ENCODE results near the gene NEMP2.
"Not testable (repeated sequence)": the region's sequence is repeated elsewhere in the genome, so short reads cannot be mapped to it uniquely, and the experiment has no call there.

The NEMP2 gene

GRCh38 chr2:190490502-190490901 is 44.0 kb downstream of the NEMP2 start:
- no peak for DNase-seq (ENCODE audit: low spot score)

- DNase-seq (ENCODE audit: low spot score): no peak
Measured at GRCh38 chr2:190489475-190489874, 45.0 kb downstream of the NEMP2 start.

DNA sequence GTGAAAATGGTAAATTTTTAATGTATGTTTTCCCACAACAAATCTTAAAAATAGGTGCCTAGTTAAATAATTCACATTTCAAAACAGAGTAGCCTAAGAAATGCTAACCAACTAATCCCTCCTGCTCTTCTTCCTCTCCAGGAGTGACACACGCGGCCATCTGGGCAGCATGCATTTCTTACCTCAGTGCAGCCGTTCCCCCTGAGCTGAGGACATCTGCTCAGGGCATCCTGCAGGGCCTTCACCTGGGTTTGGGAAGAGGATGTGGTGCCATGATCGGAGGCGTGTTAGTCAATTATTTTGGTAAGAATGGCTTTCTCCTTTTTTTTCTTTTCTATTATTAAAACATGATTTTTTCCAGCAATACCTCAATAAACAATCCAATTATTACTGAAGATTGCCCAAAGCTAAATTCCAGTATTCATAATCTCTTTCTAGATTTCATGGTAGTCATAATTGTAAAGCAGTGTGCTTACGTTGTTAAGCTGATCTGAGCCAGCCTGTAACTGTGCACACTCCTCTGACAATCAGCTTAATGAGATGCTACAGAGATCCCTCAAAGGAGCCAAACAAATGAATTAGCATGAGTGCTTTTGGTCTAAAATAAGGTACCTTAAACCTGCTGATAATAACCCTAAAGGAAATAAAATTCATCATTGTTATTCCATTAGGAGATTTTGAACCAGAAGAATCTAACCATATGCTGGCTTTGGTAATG is 45.8 kb downstream of the NEMP2 start:
- no peak for DNase-seq (ENCODE audit: low spot score)

DNA sequence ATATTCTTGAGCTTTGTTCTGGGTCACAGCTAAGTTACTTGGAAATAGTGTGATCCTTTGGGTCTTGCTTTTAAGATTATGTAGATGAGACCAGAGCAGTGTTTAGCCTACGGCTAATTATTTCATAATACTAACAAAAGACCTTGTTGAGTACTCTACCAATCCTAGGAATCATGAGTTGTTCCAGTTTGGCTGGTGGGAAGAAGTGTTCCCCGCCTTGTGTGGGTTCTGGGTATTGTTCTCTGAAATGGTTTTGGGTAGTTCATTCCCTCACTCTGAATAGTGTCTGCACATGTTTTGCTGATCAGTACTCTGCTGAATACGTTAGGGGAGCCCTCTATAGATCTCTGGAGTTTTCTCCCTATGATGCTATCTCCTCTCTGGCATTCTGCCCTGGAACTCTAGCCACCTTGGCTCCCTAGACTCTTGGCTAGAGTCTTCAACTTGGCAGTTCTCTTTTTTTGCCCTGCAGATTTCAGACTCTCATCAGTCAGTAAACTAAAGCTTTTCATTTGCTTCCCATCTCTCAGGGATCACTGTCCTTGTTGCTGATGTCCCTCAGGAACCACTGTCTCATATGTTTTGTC is 48.4 kb downstream of the NEMP2 start:
- no peak for DNase-seq (ENCODE audit: low spot score)

DNA sequence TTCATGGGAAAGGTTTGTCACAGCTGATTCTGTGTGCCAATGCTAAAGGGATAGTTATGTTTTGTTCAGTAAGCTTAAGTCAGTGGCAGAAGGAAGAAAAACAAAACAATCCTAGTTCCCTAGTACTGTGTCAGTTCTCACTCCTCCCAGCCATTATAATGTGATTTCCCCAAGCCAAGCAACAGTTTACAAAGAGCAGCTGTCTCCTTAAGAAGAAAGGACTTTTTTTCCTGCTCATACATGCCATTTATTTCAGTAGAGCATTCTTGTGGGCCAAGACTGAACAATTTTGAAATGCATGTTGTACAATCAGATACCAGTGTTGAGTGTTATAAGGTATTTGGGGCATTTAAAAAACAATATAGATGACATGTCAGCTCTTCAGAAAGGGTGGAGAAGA is 52.1 kb downstream of the NEMP2 start:
- DNase-seq (ENCODE audit: low spot score): no peak

- DNase-seq (ENCODE audit: low spot score): no peak
Measured at GRCh38 chr2:190481339-190481738, 53.2 kb downstream of the NEMP2 start.

DNA sequence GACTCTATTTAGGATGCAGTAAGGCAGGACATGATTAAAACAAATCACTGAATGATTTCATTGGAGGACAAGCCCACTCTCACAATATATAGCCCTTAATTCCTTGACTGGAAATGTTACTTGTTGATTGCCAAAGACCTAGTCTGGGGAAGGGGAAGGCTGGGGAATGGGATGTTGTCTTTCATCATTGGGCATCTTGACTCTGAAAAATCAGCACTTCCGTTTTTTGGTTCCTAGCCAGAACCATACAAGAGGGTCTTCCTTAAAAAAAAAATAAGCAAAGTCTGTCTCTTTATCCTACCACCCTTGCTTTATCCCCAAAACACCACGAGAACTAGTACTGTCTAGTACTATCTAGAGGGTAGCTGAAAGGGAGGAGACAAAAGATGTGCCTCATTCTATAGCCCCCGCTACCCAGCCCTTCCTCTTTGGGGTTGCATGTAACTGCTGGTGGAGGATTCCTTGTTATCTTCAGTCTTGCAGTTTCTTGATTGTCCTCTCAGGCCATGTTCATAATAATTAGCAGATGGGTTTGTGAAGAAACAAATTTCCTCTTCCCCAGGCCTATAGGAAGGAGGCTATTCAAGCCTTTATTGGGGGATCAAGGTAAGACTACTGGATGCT is 55.8 kb downstream of the NEMP2 start:
- no peak for DNase-seq (ENCODE audit: low spot score)

DNA sequence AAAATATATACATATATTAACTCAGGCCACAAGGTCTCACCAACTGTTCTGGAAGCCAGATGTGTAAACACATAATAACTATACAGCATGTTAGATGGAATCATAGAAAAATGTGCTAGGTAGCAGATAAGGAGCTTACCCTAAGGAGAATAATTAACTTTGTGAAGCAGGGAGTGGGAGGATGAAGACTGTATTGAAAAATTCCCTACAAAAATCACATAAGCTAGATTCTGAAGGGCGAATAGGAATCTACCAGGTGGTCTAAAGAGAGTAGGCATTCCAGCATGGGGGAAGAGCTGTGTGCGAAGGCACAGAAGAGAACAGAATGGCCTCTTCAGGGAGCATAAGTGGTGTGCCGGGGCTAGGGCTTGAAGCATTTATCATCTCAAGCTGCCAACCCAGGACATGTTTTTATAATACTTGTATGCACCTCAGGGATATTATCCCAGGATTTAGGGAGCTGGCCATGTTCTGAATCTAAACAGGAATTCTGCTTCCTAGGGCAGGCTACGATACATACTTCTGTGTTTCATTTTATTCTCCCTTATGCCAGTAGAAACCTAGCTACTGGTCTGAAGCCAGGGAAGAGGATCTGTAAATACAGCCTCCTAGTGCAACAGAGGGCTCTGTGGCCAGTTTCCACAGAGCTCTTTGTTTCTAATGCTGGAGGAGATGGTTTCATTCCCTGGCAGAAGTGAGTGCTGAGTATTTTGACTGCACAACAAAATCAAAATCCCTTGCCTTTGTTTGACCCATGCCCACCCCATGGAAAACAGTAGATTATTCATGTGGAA is 56.7 kb downstream of the NEMP2 start:
- no peak for DNase-seq (ENCODE audit: low spot score)

DNA sequence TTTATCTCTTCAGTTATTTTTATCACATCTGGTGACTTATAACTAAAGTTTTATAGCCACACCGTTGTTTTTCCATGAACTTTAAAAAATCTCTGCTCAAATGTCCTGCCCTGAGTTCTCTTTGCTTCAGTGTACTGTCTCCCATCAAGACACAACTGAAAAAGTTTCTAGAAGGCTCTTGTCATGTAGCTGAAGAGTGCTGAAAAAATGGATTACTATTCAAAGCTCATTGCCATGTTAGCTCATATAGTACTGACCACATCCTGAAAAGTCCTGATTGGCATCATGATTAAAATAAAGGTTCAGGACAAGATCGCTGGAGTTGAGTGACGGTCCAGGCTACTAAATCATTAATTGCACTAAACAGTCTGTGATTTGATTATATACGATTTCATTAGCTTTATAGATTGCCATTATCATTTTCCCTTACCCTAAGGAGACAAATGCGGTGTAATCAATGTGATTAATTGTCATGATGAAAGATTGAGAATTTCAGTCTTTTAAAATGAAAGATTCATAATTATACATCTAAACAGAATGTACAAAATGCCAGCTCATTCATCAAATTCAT is 64.2 kb downstream of the NEMP2 start:
- DNase-seq (ENCODE audit: low spot score): no peak

DNA sequence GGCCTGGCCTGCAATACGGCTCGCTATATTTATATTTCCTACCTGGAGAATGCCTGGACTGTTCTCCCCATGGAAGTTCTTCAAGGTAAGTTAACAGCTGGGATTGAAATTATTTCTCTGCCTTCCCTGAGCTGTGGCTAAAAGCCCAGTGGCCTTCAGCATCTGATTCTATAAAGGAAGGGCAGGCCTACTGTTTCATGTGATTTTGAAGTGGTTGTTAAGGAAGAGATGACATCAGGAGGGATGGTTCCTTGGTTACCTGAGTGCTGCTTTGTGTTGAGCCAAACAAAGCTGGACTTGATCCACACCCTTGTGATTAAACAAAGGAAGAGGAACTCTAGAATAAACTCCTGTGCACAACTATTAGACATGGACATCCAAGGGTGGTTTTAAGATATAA is 64.8 kb downstream of the NEMP2 start:
- peak; percentile 52 for DNase-seq (ENCODE audit: low spot score)

GRCh38 chr2:190468814-190469569 is 65.5 kb downstream of the NEMP2 start:
- DNase-seq (ENCODE audit: low spot score): peak; percentile 60

- DNase-seq (ENCODE audit: low spot score): not testable (repeated sequence)
Measured at GRCh38 chr2:190468354-190468753, 66.2 kb downstream of the NEMP2 start.

GRCh38 chr2:190467575-190468083 is 66.9 kb downstream of the NEMP2 start:
- DNase-seq (ENCODE audit: low spot score): peak; percentile 54

- DNase-seq (ENCODE audit: low spot score): no peak
Measured at GRCh38 chr2:190466819-190467446, 67.6 kb downstream of the NEMP2 start.

GRCh38 chr2:190465060-190465459 is 69.5 kb downstream of the NEMP2 start:
- no peak for DNase-seq (ENCODE audit: low spot score)

GRCh38 chr2:190462611-190463010 is 71.9 kb downstream of the NEMP2 start:
- DNase-seq (ENCODE audit: low spot score): no peak

- DNase-seq (ENCODE audit: low spot score): no peak
Measured at GRCh38 chr2:190462181-190462580, 72.3 kb downstream of the NEMP2 start.

GRCh38 chr2:190460487-190460886 is 74.0 kb downstream of the NEMP2 start:
- DNase-seq (ENCODE audit: low spot score): no peak

DNA sequence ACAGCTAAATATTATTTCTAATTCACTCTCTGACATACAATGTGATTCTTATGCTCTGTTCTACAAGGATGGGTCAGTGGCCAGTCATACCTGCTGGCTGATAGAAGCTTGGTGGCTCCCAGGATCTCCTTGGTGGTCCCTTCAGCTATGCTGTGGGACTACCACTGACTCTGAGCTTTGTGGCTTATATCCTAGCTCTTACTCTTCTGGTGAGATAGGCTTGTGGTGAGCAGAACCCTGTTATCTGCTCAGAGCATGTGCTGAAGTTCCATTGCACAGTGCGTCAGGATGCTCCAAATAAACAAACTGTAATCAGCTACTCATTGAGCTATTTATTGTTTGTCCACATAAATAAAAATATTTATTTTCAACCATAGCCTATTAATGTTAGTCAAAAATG is 74.6 kb downstream of the NEMP2 start:
- DNase-seq (ENCODE audit: low spot score): no peak

DNA sequence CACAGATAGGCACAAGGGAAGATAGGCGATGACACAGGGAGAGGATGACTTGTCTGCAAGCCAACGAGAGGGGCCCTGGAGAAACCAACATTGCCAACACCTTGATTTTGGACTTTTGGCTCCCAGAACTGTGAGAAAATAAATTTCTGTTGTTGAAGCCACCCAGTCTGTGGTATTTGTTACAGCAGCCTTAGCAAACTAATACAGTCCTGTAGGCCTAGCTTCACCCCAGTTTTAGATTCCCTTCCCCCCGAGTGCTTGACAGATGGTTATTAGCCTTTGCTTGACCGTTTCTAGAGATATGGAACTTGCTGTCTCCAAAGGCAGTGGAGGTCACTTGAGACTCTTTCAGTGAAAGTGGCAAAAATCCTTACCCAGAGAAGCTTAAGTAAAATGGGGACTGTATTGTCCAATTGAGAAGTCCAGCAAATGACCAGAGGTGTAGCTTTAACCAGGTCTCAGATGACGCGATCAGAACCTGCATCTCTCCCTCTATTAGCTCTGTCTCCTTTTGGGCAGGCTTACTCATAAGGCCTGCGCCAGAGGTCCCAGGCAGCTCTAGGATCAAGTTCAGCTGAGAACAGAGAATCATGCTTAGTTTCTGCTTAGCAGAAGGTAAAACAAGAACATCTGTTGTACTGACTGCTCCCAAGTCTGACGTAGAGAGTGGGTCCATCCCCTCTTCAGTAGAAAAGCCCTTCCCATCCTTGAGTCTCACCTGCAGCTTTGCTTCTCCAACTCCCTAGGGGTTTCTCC is 76.0 kb downstream of the NEMP2 start:
- no peak for DNase-seq (ENCODE audit: low spot score)

Measured in NAMALWA (cell line).